Measurements from ENCODE around the gene BOD1L2.

BOD1L2 gene

GRCh38 chr18:57150081-57150480 lies 3.2 kb downstream of the BOD1L2 start:
- no peak for DNase-seq (ENCODE audit: low read depth)

DNA sequence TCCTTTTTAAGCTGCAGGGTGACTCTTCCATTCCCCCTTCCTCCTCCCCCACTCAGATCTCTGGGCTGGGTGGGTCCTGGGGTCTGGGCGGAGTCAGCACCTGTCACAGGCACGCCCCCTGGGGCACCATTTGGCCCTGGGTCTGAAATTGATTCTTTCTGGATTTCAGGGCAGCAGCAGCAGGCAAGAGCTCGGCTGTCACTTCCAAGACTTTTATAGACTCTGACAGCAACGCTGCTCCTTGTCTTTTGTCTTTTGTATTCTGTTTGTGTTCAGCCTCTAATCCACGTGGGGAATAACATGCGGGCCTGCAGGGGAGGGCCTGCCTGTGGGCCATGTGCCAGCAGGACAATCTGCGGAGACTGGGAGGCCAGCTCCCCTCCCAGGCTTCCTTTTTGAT lies 3.9 kb downstream of the BOD1L2 start:
- no peak for DNase-seq (ENCODE audit: low read depth)

GRCh38 chr18:57154191-57154830 lies 7.4 kb downstream of the BOD1L2 start:
- DNase-seq (ENCODE audit: low read depth), result no peak

GRCh38 chr18:57164401-57164800 lies 17.5 kb downstream of the BOD1L2 start:
- no peak for DNase-seq (ENCODE audit: low read depth)

DNA sequence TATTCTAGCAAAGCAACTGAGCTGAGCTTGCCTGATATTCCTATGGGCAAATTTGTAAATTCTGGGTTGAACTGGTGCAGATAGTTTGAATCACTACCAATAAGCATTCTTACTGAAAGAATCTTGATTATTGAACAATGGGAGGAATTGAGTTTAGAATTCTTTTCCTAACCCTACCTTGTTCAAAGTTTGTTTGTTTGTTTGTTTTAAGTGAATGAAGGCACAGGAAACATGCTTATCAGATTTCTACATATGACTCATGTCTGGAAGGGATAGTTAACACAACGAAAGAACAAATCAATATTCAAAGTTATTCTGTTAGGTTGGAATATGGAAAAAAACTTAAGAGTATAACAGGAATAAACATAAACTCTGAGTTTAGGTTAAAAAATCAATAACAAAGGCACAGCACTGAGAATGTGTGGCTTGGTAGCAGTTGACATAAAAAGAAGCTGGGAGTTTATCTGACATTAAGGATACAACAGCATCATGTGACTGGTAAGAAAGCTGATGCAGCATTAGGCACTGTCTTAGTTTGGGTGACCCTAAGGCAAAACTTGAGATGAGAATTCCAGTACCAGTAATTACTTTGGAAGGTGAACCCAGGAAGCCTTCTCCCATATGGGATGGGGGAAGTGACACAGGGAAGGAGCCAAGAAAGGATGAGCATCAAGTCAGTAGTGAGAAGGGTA lies 20.9 kb downstream of the BOD1L2 start:
- DNase-seq (ENCODE audit: low read depth), result no peak

- DNase-seq (ENCODE audit: low read depth), result no peak
Measured at GRCh38 chr18:57171026-57171425, 24.1 kb downstream of the BOD1L2 start.

GRCh38 chr18:57175532-57175931 lies 28.6 kb downstream of the BOD1L2 start:
- DNase-seq (ENCODE audit: low read depth), result no peak

GRCh38 chr18:57185434-57185833 lies 38.5 kb downstream of the BOD1L2 start:
- DNase-seq (ENCODE audit: low read depth), result no peak

- no peak for DNase-seq (ENCODE audit: low read depth)
Measured at GRCh38 chr18:57188851-57189557, 42.1 kb downstream of the BOD1L2 start.

- no peak for DNase-seq (ENCODE audit: low read depth)
Measured at GRCh38 chr18:57190026-57190425, 43.1 kb downstream of the BOD1L2 start.

GRCh38 chr18:57194070-57194469 lies 47.2 kb downstream of the BOD1L2 start:
- no peak for DNase-seq (ENCODE audit: low read depth)

DNA sequence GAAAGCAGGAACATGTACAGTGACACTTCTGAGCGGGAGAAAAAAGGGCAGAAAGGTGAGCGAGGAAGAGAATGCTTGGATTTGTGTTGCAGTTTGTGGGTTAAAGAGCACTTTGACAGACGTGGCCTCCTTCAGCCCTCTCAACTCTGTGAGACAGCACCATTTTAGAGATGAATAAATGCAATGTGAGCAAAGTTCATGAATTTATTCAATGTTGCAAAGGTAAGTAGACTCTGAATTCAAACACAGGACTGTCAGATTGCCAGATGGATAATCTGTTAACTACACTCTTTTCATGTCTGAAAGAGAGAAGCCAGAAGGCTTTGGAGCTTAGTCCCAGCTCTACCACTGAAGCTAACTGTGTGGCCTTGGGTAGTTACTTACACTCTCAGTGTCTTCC lies 47.7 kb downstream of the BOD1L2 start:
- no peak for DNase-seq (ENCODE audit: low read depth)

DNA sequence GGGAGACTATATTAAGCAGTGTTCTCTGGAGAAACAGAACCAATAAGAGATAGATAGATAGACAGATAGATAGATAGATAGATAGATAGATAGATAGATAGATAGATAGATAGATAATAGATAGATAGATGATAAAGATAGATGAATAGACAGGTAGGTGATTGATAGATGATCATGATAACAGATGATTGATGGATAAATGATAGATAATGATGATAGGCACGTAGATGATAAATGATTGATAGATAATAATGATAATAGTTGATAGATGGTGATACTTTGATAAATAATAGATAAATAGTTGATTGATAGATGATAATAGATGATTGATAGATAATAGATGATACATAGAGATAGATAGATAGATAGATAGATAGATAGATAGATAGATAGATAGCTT lies 48.5 kb downstream of the BOD1L2 start:
- DNase-seq (ENCODE audit: low read depth), result no peak

- DNase-seq (ENCODE audit: low read depth), result no peak
Measured at GRCh38 chr18:57197261-57197660, 50.4 kb downstream of the BOD1L2 start.

DNA sequence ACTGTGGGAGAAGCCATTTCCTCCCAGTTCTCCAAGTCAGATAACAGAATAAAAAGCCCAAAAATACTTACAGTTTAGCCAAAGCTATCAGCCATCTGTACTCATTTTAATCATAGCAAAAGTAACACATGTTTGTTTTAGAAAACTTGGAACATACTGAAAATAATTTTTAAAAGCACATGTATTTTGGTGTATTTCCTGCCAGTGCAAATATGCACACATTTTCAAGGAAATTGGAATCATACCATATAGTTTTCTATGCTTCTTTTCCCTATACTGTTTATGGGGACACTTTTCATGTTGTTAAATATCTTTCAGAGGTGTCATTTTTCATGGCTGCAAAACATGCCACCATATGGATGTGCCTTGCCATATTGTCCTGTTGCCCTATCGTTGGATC lies 51.2 kb downstream of the BOD1L2 start:
- no peak for DNase-seq (ENCODE audit: low read depth)
